ENCODE measurements around the gene PHOSPHO1.
"Not testable (repeated sequence)": the region's sequence is repeated elsewhere in the genome, so short reads cannot be mapped to it uniquely, and the experiment has no call there.

DNA sequence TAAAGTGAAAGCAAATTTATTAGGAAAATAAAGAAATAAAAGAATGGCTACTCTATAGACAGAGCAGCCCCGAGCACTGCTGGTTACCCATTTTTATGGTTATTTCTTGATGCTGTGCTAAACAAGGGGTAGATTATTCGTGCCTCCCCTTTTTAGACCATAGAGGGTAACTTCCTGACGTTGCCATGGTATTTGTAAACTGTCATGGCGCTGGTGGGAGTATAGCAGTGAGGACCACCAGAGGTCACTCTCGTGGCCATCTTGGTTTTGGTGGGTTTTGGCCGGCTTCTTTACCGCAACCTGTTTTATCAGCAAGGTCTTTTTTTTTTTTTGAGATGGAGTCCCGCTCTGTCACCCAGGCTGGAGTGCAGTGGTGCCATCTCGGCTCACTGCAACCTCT is 31.0 kb upstream of the PHOSPHO1 start:
- TF ChIP-seq CTCF, POLR2A (IDR thresholded peaks at IDR 0.05): not testable (repeated sequence)

All from thyroid gland (tissue), 4 donors.